HG02885 (cell line): ENCODE results near the gene GNAS.

Experiments
- ATAC-seq: cut with Tn5 transposase; IDR thresholded peaks from one replicate; pipeline ENCODE4 v1.9.1; 2021; ENCODE audit warnings: mild to moderate bottlenecking; ENCODE audit not compliant: unreplicated experiment, poor library complexity

Gene GNAS

GRCh38 chr20:58959652-58960051, 107.1 kb downstream of the GNAS start:
- no peak for ATAC-seq
